Measurements from ENCODE around the gene KRTAP1-4.

- no peak for TF ChIP-seq CTCF (conservative IDR thresholded peaks at IDR 0.05; ENCODE audit: low read depth, low read length)
- TF ChIP-seq CEBPB (IDR thresholded peaks at IDR 0.05; ENCODE audit: low read depth, low read length) = no peak
- no peak for TF ChIP-seq USF2 (IDR thresholded peaks at IDR 0.05; ENCODE audit: low read depth, low read length)
- TF ChIP-seq RFX5 (IDR thresholded peaks at IDR 0.05; ENCODE audit: low read depth, low read length) = no peak
- TF ChIP-seq FOS (IDR thresholded peaks at IDR 0.05; ENCODE audit: low read depth, low read length) = no peak
- TF ChIP-seq NFE2L2 (IDR thresholded peaks at IDR 0.05; ENCODE audit: low read depth, low read length) = no peak
- TF ChIP-seq POLR2A (IDR thresholded peaks at IDR 0.05; ENCODE audit: low read depth, low read length) = no peak
- no peak for TF ChIP-seq SMC3 (IDR thresholded peaks at IDR 0.05; ENCODE audit: low read depth, low read length)
- no peak for TF ChIP-seq RAD21 (IDR thresholded peaks at IDR 0.05; ENCODE audit: low read length)
- TF ChIP-seq MAZ (IDR thresholded peaks at IDR 0.05; ENCODE audit: borderline replicate concordance, low read depth, low read length) = no peak
- TF ChIP-seq MXI1 (IDR thresholded peaks at IDR 0.05; ENCODE audit: borderline replicate concordance, low read depth, low read length) = no peak
- TF ChIP-seq BHLHE40 (IDR thresholded peaks at IDR 0.05; ENCODE audit: low read depth, low read length) = no peak
- TF ChIP-seq CHD1 (IDR thresholded peaks at IDR 0.05; ENCODE audit: low read depth, low read length) = no peak
- no peak for TF ChIP-seq MAFK (IDR thresholded peaks at IDR 0.05; ENCODE audit: low read depth, low read length)
Measured at GRCh38 chr17:41073676-41074075, 43.7 kb upstream of the KRTAP1-4 start.

All from IMR-90 (cell line).